D721Med (cell line): Measurements from ENCODE around the gene MBOAT1.

Experiments
- DNase-seq: peaks from one replicate; pipeline ENCODE4 v3.0.0; 2011; ENCODE audit warnings: low spot score; ENCODE audit not compliant: insufficient read length
- FAIRE-seq: peaks from 2 replicates; lab custom pipeline; 2011; peaks lifted over from hg19 to GRCh38; lab: Jason Lieb, UNC
- CTCF ChIP-seq: IDR thresholded peaks from 2 replicates; pipeline ENCODE4 v1.5.1; 2012; ENCODE audit warnings: mild to moderate bottlenecking, control low read depth; ENCODE audit not compliant: insufficient read depth; ENCODE audit errors: missing control alignments

Gene MBOAT1

GRCh38 chr6:20170455-20171148 lies 41.7 kb downstream of the MBOAT1 start:
- no peak for FAIRE-seq
- no peak for TF ChIP-seq CTCF
- no peak for DNase-seq

GRCh38 chr6:20169786-20170185 lies 42.5 kb downstream of the MBOAT1 start:
- no peak for DNase-seq
- FAIRE-seq, result no peak
- TF ChIP-seq CTCF, result no peak

GRCh38 chr6:20169119-20169557 lies 43.1 kb downstream of the MBOAT1 start:
- FAIRE-seq (no peak), DNase-seq (no peak)
- TF ChIP-seq CTCF, result no peak

- DNase-seq (no peak), FAIRE-seq (no peak)
- TF ChIP-seq CTCF, result no peak
These were observed 43.6 kb downstream of the MBOAT1 start for GRCh38 chr6:20168690-20169089.

- TF ChIP-seq CTCF, result no peak
- no peak for DNase-seq
- no peak for FAIRE-seq
These were observed 44.7 kb downstream of the MBOAT1 start for GRCh38 chr6:20167601-20168000.

- no peak for TF ChIP-seq CTCF
- FAIRE-seq, result no peak
These were observed 46.1 kb downstream of the MBOAT1 start for GRCh38 chr6:20166210-20166609.

GRCh38 chr6:20162515-20162914 lies 49.8 kb downstream of the MBOAT1 start:
- DNase-seq (no peak), FAIRE-seq (no peak)
- no peak for TF ChIP-seq CTCF

More at GRCh38 chr6:20166210-20166609, 46.1 kb downstream of the MBOAT1 start:
- no peak for DNase-seq
